ENCODE results near the gene FRMD4A. TPM values are rescaled to one million over a fixed set of nuclear protein-coding genes. Genes with fewer than 3 reads are reported as not detected.

FRMD4A gene
- total RNA-seq, 1 experiment from 2014 or later: 19.6 TPM

GRCh38 chr10:13851906-13852305, 478.8 kb downstream of the FRMD4A start:
- H2BK12ac ChIP-seq (ENCODE audit: insufficient read length, low read depth, low read length): no peak overlapping the region
- no peaks in the 10 kb centered on the region; the same call in 1 of the 2 replicates for H3K27me3 Mint-ChIP-seq (ENCODE audit: low read depth)
- no peak overlapping the region for H3K4me2 ChIP-seq (ENCODE audit: insufficient read depth, insufficient read length, low read length)
- no peak for DNase-seq
- H3K27me3 ChIP-seq (ENCODE audit: insufficient read depth, low read length): no peaks in the 10 kb centered on the region
- no peaks in the 10 kb centered on the region for H3K9me3 ChIP-seq (ENCODE audit: control insufficient read depth, low read depth, low read length)
- no peaks in the 10 kb centered on the region for H3K9me3 Mint-ChIP-seq
- H3K79me2 ChIP-seq (ENCODE audit: insufficient read depth, low read length): no peaks in the 10 kb centered on the region
- H3K23me2 ChIP-seq (ENCODE audit: insufficient read length, low read depth, low read length, poor library complexity, severe bottlenecking): peaks cover 3% of the 10 kb centered on the region
- no peak overlapping the region for H2AK5ac ChIP-seq (ENCODE audit: insufficient read length, low read length)
- no peak overlapping the region for H4K5ac ChIP-seq (ENCODE audit: insufficient read length, low read depth, low read length)
- no peak overlapping the region for H3K27ac Mint-ChIP-seq
- H3K4ac ChIP-seq (ENCODE audit: low read depth, low read length): no peak overlapping the region
- H2BK120ac ChIP-seq (ENCODE audit: low read depth, low read length, poor library complexity, severe bottlenecking): no peak overlapping the region
- no CpG with 5 or more reads among the region's 2 CpGs for WGBS (ENCODE audit: extremely low coverage, insufficient read length, low lambda C conversion rate)
- H3K14ac ChIP-seq (ENCODE audit: insufficient read depth, low read length): no peak overlapping the region
- no peaks in the 10 kb centered on the region for H3K79me1 ChIP-seq (ENCODE audit: insufficient read depth, low read depth, low read length, poor library complexity, severe bottlenecking)
- H3K56ac ChIP-seq (ENCODE audit: insufficient read length, low read depth, low read length): no peak overlapping the region
- no peak overlapping the region for H2BK5ac ChIP-seq (ENCODE audit: insufficient read length, low read length)
- H2BK15ac ChIP-seq (ENCODE audit: low read depth, low read length): no peak overlapping the region
- H4K20me1 ChIP-seq (ENCODE audit: control insufficient read depth, insufficient read depth, insufficient read length): no peaks in the 10 kb centered on the region
- H3K4me1 ChIP-seq (ENCODE audit: insufficient read depth, low read length): peaks cover 3% of the 10 kb centered on the region; the same call in 1 of the 2 replicates
- no peak overlapping the region for H3K27ac ChIP-seq (ENCODE audit: insufficient read length, low read depth, low read length)
- H3K4me1 Mint-ChIP-seq: peaks cover 24 to 25% of the 10 kb centered on the region in 2 experiments
- no peak overlapping the region for H4K91ac ChIP-seq (ENCODE audit: insufficient read length, low read depth, low read length)
- H3K18ac ChIP-seq (ENCODE audit: insufficient read length, low read depth, low read length): no peak overlapping the region
- H4K8ac ChIP-seq (replicated peaks; ENCODE audit: insufficient read length, low read depth, low read length): no peak overlapping the region
- H3K23ac ChIP-seq (ENCODE audit: insufficient read length, low read depth, low read length): no peak overlapping the region
- no peak overlapping the region for H3K4me3 Mint-ChIP-seq
- H3T11ph ChIP-seq (ENCODE audit: low read length): no peak overlapping the region
- no peak overlapping the region for H3K9ac ChIP-seq (ENCODE audit: extremely low read depth, insufficient read length, low read length)
- no peak overlapping the region for H2BK20ac ChIP-seq (ENCODE audit: low read depth, low read length, poor library complexity, severe bottlenecking)
- no peak overlapping the region for H2AFZ ChIP-seq (ENCODE audit: low read length)
- no peak for TF ChIP-seq CTCF (conservative IDR thresholded peaks at IDR 0.05)
- peaks cover 0 to 4% (median 3%) of the 10 kb centered on the region in 3 experiments; a peak in 2 of 7 replicates for H3K36me3 Mint-ChIP-seq (ENCODE audit: insufficient read depth in 1 of 3, low read depth in 3 of 3)

Measured in H9 (cell line).